Measurements from ENCODE around the gene GPA33.

GPA33 gene

DNA sequence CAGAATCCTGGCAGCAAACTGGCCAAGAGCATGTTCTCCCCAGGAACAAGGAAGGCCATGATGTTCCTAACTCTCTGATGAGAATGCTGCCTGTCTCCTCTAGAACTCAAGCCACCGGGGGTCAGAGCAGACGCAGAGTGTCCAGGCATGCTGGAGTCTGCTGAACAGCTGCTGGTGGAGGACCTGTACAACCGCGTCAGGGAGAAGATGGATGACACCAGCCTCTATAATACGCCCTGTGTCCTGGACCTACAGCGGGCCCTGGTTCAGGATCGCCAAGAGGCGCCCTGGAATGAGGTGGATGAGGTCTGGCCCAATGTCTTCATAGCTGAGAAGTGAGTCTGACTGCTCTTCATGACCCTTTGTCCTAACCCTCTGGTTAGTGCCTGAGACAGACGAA is 27.0 kb upstream of the GPA33 start:
- no peak for DNase-seq (ENCODE audit: low spot score)

DNA sequence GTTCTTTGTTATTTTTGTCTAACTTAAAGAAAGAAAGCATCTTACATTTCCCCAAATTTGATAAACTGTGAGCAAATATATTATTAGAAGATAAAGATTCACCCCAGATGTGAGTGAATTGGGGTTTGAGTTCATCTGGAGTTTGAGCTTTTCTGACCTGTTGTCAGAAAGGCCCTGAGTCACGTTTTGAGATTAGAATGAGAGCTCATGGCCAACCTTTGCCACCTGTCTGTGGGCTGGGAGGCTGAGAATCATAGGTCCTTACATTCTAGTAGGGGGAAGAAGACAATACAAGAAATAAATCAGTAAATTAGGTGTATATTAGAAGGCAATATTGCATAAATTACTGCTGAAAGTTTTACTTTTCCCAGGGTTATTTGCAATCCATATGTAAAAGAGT is 26.0 kb upstream of the GPA33 start:
- no peak for DNase-seq (ENCODE audit: low spot score)

DNA sequence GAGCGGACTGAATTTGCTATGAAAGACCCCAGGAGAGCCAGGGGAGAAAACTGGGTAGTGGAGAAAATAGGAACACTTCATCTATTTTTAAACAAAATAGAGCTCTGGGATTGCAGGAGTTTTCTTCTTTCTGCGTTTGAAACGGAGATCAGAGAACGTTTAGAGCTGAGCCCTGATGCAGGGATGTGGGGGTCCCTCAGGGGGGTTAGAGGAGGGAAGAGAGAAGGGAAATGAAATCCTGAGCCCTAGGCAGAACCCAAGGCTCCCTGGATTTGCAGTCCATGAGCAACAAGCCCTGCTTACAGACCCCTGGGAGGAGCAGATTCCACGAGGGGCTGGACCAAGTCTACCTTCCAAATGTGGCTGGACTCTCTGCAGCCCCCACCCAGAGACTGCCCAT is 25.5 kb upstream of the GPA33 start:
- no peak for DNase-seq (ENCODE audit: low spot score)

DNA sequence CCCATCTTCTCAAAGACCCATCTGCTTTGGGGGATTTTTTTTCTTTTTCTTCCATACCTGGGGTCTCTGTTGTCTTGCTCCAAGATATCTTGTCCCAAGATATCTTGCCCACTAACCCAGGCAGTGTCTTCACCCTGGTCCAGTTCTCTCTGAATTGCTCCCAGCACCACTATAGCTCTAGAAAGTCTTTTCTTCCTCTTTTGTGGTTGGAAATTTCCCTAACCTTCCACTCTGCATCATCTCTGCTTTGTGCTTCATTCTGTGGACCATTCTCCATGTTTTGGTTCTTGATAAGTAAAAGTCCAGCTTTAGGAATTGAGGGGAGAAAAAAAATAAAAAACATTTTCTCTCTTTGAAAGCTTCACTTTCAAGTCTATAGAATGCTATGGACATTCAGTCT is 24.5 kb upstream of the GPA33 start:
- no peak for DNase-seq (ENCODE audit: low spot score)

DNA sequence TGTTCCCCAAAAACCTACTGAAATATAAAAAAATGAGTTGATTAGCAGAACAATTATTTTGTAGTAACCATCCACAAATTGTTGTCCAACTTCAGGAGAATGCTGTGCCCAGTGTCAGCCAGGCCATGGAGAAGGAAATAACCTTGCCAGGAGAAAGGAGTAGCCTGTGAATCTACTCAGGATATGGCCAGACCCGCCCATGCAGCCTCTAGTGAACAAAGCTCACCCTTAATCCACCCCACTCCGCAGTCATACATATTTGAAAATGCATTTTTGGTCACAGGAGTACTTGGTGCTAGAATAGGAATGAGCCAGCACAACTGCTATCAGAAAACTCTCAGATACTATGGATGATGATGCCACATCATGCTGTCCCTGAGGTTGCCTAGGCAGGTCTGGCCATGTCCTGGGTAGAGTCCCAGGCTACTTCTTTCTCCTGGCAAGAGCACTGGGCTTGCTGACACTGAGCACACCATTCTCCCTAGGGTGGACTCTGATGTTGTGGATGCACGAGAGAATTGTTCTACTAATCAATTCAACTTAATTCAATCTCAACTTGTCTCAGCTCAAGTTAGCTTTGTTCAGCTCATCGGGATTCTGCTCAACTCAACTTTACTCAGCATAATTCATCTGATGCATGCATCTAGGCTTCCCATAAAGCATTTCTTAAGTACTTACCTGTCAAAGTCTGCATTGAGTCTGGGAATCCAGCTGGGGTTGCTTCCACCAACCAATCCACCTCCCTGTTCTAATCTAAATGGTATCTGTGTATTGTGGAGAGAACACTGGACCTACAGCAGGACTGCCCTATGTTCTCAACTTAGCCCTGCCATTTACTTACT is 21.9 kb upstream of the GPA33 start:
- DNase-seq (ENCODE audit: low spot score): no peak

DNA sequence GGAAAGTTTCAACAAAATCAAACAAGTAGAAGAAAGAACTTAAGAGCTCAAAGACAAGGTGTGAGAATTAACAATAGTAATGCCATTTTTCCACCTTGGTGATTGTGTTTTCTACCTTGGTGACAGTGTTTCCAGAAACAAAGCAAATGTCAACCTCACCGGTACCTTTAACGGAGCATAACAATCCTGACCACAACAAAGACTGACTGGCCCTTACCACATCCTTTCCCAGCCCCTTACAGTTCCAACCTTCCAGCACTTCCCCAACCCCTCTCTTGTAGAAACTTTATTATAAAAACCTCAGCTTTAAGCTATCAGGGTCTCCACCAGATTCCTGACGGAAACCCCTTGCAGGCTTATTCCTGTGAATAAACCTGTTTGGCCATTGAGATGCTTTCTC is 20.4 kb upstream of the GPA33 start:
- no peak for DNase-seq (ENCODE audit: low spot score)

DNA sequence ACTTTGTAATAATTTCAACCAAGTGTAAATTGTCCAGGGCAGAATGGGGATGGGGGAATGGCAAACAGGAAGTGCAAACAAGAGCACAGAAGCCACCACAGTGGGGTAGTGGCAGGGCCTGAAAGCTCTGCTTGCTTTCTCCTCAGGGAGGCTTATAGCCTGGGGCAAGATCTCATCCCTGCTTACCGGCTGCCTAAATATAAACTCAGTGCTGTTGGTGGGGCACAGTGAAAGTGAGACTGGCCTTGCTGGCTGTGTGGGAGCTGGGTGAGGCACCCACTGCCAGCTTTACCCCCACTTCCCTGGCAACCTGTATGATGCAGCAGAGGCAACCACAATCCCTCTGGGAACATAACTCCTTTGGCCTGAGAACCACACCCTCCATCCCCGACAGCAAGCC is 18.9 kb upstream of the GPA33 start:
- no peak for DNase-seq (ENCODE audit: low spot score)

DNA sequence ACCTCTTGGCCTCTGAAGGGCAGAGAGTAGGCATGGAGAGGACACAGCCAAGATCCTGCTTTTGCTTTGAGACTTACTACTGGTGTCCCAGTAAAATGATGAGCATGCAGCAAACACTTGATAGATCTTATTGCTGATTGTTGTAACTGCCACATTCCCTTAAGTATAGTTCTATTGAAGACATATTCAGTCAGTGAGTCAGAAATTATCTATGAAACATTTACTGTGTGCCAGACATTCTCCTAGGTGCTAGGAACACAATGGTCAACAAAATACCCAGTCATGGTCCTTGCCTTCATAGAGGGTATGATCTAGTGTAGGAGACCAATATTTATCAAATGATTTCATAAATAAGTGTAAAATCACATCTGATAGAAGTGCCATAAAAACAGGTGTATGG is 17.3 kb upstream of the GPA33 start:
- no peak for DNase-seq (ENCODE audit: low spot score)

DNA sequence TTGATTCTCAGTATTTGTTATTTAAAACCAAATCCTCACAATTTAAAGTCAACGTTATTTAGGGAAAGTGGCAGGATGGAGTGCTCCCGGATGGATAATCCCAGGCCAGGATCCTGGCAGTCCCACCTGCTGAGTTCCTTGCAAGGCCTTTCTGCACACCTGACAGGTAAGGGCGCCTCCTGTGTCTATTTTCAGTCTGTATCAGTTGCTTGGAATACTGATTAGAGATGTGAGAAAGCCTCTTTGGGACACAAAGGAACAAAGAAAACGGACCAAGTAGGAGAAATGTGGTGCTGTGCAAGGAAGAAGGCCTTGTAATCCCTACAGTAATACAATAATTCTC is 15.9 kb upstream of the GPA33 start:
- no peak for DNase-seq (ENCODE audit: low spot score)

DNA sequence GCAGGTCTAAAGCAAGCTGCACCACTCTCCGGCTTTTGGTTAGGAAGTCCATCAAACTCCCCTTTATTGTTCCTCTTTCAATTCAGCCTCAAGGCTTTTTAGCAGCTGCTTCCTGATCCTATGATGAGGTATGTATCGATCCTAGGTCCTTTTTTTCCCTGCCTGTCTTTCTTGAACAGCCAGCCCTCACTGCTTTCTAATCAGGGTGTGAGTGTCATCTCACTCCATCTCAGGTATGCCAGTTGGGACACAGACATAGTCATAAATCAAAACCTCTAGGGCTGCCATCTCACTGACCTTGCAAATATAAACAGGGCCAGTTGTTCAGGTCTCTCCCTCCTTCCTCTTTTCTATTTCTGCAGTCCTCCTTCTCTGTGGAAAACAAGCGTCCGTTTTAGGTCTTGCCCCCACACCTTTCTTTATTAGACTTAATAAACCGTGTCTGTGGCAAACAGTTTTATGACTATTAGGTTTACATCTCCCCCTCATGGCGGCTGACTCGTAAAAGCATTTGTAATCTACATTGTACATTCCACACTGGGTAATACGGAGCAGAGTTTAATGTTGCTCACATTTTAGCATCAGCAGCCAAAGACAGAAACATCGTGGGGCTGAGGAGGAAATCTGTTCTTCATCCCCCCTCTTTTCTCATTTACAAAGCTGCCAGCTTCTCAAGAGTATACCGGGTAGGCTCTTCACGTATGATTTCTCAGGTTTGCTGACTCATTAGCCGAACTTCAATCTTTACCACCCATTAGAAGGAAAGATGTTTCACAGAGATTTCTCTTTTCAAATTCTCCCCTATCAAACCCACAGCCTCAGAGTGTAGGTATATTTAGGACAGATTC is 15.3 kb upstream of the GPA33 start:
- DNase-seq (ENCODE audit: low spot score): no peak

DNA sequence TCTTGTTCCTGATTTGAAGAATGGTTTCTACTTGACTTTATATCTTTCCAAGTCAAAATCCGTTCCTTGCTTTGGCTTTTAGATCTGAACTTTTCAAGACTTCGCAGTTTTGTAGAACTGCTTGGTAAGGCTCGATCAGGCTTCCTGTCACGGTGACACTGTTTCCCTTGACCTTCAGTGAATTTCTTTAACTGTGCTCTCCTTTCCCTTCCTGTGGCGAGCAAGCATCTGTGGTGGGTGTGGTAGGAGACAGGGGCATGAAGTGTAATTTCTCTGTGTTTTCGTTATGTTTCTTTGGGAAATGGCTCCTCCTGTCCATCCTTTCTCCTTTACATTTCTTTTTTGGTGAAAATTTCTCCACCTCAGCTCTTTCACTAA is 14.1 kb upstream of the GPA33 start:
- DNase-seq (ENCODE audit: low spot score): no peak

DNA sequence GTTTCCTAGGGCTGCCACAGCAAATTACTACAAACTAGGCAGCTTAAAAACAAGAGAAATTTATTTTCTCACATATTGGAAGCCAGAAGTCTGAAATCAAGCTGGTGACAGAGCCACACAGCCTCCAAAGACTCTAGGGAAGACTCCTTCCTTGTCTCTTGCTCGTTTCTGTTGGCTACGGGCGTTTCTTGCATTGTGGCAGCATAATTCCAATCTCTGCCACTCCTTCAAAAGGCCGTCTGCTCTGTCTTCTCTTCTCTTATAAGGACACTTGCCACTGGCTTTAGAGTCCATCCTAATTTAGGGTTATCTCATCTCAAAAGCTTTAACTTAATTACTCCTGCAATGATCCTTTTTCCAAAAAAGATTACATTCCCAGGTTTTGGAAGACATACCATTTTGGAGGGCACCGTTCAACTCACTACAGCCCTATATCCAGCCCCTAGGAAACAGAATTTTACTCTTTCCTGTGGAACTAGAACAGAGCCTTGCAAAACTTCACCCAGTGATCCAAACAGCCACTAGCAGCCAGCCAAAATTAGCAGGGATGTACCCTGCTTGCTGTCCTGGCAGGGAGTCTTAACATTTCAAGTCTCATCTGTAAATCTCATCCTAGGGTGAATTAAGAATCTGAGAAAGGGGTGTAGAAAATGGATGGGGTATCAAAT is 12.9 kb upstream of the GPA33 start:
- no peak for DNase-seq (ENCODE audit: low spot score)

DNA sequence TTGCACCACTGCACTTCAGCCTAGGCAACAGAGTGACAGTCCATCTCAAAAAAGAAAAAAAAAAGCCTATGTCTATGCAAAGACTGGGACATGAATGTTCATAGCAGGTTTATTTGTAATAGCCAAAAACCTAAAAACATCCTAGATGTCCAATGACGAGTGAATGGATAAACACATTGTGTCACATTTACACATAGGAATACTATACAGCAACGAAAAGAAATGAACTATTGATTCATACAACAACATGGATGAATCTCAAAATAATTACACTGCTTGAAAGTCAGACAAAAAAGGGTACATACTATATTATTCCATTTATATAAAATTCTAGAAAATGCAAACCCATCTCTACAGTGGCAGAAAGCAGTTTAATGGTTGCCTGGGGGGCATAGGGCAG is 11.6 kb upstream of the GPA33 start:
- no peak for DNase-seq (ENCODE audit: low spot score)

DNA sequence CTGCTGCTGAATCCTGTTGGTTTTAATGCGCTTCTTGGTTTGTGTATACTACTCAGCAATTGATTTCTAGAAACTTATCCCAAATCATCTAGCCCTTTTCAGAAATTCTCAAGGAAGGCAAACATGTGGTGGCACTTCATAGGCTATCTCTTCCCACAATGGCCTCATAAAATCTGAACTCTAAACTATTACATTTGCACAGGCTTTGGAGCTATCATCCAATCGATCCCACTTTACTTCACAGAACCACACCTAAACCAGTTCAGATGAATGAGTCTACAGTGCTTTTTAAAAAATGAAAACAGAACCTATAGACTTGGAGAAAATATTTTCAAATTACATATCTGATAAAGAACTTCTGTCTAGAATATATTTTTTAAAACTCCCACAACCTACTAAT is 10.6 kb upstream of the GPA33 start:
- no peak for DNase-seq (ENCODE audit: low spot score)

DNA sequence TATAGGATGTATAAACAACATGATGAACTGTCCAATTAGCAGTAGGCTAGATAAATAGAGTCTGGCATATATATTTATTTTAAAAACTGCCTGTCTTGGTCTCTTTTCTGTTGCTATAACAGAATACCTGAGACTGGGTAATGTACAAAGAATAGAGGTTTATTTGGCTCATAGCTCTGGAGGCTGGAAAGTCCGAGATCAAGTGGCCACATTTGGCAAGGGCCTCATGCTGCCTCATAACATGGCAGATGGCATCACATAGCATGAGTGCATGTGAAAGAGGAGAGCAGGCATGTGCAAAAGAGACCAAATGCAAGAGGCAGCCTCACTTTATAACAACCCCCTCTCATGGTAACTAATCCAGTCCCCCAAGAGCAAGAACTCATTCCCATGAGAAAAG is 9.7 kb upstream of the GPA33 start:
- DNase-seq (ENCODE audit: low spot score): no peak

DNA sequence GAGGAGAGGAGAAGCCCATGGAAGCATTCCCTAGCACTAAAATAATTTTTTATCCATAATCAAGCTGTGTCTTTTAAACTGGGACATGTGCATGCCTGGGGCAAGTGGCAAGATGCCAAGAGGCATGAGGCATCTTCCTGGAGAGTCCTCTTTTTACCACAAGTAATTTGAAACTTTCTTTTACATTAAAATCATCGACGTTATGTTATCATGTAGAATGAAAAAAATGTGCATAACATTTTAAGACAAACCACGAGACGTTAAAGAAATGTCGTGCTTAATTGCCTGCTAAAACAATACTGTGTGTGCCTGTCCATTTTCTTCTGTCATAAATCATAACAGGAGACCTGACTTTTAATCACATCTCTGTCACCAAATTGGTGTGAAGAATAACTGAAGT is 5.2 kb upstream of the GPA33 start:
- no peak for DNase-seq (ENCODE audit: low spot score)

DNA sequence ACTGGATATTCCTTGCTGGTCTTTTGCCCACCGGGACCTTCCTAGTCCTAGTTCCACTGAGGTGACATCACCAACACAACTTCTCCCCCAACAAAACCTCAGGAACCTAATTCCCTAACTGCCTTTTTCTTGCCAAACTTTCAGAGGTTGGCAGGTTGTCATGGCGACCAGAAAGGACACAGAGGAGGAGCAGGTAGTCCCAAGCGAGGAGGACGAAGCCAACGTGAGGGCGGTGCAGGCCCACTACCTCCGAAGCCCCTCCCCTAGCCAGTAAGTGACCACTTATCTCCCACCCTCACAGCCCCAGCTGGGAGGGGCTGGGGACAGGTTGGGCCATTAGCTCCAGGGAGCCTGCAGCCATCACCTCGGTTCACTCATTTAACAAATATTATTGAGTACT is 4.5 kb upstream of the GPA33 start:
- DNase-seq (ENCODE audit: low spot score): no peak

DNA sequence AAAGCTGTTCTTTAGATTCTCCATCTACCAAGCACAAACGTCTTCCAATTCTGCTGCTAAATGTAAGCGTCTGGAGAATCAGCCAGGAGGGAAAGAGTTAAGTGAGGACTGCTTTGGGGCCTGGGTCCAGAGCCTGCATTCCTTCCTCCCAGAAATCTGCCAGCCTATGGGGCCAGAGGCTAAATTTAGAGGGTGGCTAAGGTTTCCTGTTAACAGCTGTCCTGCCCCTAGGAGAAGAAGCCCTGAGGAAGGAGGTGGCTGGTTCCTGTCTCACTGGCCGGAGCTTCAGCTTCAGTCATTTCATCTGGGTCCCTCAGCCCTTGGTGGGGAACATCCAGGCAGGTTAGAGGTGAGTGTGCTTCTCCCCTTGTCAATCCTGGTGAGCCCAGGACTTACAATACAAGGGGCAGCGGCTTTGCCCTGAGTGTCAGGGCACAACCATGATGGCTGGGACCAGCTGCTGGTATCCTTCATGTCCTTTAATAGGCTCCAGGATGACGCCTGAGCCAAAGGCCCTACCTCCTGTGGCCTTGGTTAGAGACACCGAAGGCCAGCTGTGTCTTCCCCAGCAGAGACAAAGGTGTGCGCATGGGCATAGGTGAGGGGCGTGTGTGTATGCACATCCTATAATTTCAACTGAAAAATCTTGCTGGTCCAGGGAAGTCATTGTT is 3.8 kb upstream of the GPA33 start, which contains the start of gene STYXL2:
Gene STYXL2, plus strand, starts transcription at position 230 of the 671 bp plus-strand sequence. CDS start 775 bp downstream, outside the sequence.
- DNase-seq (ENCODE audit: low spot score): no peak

DNA sequence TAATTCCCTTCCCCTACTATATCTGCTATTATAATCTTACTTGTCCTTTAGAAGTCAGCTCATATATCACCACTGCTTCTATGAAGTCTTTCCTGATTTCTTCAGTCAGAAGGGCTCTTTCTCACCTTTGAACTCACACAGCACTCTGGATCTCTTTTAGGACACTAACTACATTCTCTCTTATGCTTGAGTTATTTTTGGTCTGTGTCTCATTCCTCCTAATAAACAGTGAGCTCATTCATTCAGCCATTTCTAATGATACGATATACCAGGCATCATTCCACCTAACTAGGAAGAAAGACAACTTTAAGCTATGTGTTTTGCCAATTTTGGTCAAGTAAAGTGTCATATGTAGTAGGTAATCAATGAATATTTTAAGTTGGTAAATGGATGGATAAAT is 2.5 kb upstream of the GPA33 start:
- DNase-seq (ENCODE audit: low spot score): no peak

DNA sequence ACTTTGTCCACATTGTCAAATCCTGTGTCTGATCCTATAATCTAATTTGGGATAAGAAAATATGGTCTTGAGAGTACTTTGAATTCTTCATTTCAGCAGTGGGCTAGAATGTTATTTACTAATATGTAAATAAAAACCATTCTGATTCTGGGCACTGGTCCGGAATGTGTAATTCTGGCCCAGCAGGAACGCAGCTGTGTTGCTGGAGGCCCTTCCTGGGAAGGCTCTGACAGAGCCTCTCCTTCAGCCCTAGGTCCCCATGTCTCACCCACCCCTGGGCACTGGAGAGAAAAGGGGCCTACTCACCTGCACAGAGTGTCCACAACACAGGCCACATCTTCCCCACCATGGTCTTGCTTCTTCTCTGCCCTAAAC is 251 bp downstream of the GPA33 start:
- no peak for DNase-seq (ENCODE audit: low spot score)

DNA sequence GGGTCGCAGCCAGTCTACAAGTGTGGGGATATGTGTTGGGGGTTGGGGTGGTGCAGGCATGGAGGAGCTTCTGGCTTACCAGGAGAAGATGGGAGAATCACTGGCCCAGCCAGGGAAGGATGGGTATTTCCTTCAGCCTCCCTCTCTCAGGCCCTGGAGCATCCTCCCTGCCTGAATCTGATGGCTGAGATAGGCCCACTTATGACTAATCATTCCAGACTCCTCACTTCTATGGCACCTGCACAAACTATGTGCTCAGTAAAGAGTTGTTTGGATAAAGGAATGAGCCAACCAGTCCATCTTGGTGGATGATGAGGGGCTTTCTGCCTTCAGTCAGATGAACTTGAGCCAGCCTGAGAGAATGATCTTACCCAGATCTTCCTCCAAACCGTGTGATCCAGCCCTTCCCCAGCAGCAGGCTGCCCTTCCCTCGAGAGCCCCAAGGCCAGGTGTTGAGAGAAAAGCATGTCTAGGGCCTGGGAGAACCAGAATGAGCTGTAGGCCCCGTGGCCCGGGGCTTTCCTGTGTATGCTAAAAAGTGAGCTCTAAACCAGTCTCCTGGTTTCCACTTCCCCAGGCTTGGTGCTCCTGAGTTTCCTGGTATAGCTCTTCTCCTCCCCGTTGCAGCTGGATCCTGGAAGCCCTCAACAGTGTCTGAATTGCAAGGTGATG is 1.3 kb downstream of the GPA33 start:
- DNase-seq (ENCODE audit: low spot score): no peak

DNA sequence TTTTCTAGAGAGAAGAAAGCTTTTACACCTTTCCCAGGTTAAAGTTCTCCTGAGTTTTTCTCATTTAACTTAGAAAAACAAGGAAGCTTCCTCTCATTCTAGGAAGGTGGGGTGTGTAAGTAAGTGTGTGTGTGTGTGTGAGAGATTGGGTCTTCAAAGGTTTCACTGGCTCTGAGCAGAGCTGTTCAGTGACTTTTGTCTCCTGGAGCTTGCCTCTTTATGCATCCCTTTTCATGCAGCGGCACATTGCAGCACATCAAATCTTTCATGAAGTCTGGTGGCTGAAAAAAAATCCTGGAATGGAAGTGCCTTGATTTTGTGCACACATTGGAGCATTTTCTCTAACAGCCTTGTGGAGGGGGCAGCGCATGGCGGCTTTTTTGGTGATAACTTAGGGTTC is 3.4 kb downstream of the GPA33 start:
- no peak for DNase-seq (ENCODE audit: low spot score)
